Caki2 (cell line): ENCODE results near the gene PLA2G2E. TPM values are rescaled to one million over a fixed set of nuclear protein-coding genes. Genes with fewer than 3 reads are reported as not detected.
"Not testable (repeated sequence)": the region's sequence is repeated elsewhere in the genome, so short reads cannot be mapped to it uniquely, and the experiment has no call there.

ENCODE experiments used
- DNase-seq: peaks from one replicate; pipeline ENCODE4 v3.0.0-alpha.2; 2015; ENCODE audit warnings: low read depth
- in situ Hi-C: cut with HindIII; loops from 2 replicates; pipeline ENCODE4 v1.10.0; 2016; ENCODE audit warnings: low sequenced_read_pairs, low pct_unique_long_range_greater_than_20kb, mixed read lengths
- total RNA-seq: library from RNA; depleted of rRNA; stranded (reverse); fragments of >200 nt; shearing (Covaris generic); gene quantifications from 2 replicates; pipeline ENCODE4 v1.2.3, GENCODE V29; 2014; ENCODE audit warnings: low replicate concordance

The PLA2G2E gene
- total RNA-seq, 1 experiment from 2014 or later, result not detected

GRCh38 chr1:19938472-19938871, 15.1 kb upstream of the PLA2G2E start:
- DNase-seq, result no peak
- in situ Hi-C loops, result no loop called here

GRCh38 chr1:19936061-19936750, 12.8 kb upstream of the PLA2G2E start:
- no peak for DNase-seq
- in situ Hi-C loops, result no loop called here

- in situ Hi-C loops, result no loop called here
- no peak for DNase-seq
Observed at GRCh38 chr1:19934336-19934735, 10.9 kb upstream of the PLA2G2E start.

GRCh38 chr1:19932866-19933265, 9.4 kb upstream of the PLA2G2E start:
- in situ Hi-C loops, result no loop called here
- DNase-seq, result no peak

GRCh38 chr1:19927130-19927421, 3.7 kb upstream of the PLA2G2E start:
- in situ Hi-C loops, result not testable (repeated sequence)

GRCh38 chr1:19926296-19927129, 3.1 kb upstream of the PLA2G2E start:
- DNase-seq, result no peak

More at GRCh38 chr1:19927130-19927421, 3.7 kb upstream of the PLA2G2E start:
- DNase-seq, result not testable (repeated sequence)

GRCh38 chr1:19925342-19926070, 2.1 kb upstream of the PLA2G2E start:
- in situ Hi-C loops, result no loop called here
- DNase-seq, result no peak

More at GRCh38 chr1:19926296-19927129, 3.1 kb upstream of the PLA2G2E start:
- in situ Hi-C loops, result no loop called here

- in situ Hi-C loops, result no loop called here
Observed at GRCh38 chr1:19923953-19924346, 533 bp upstream of the PLA2G2E start.

GRCh38 chr1:19922015-19922688, 1.3 kb downstream of the PLA2G2E start:
- in situ Hi-C loops, result no loop called here
- no peak for DNase-seq

More at GRCh38 chr1:19923953-19924346, 533 bp upstream of the PLA2G2E start:
- DNase-seq, result no peak

GRCh38 chr1:19921310-19921709, 2.1 kb downstream of the PLA2G2E start:
- in situ Hi-C loops, result no loop called here
- no peak for DNase-seq

GRCh38 chr1:19920132-19920710, 3.2 kb downstream of the PLA2G2E start:
- in situ Hi-C loops, result no loop called here
- no peak for DNase-seq

GRCh38 chr1:19918057-19918456, 5.4 kb downstream of the PLA2G2E start:
- peak; percentile 51 for DNase-seq
- in situ Hi-C loops, result no loop called here

GRCh38 chr1:19910650-19911049, 12.8 kb downstream of the PLA2G2E start:
- no peak for DNase-seq
- in situ Hi-C loops, result no loop called here

GRCh38 chr1:19909971-19910370, 13.4 kb downstream of the PLA2G2E start:
- DNase-seq, result no peak
- in situ Hi-C loops, result no loop called here

- DNase-seq, result no peak
- in situ Hi-C loops, result no loop called here
Observed at GRCh38 chr1:19909392-19909791, 14.0 kb downstream of the PLA2G2E start.

- in situ Hi-C loops, result no loop called here
- DNase-seq, result no peak
Observed at GRCh38 chr1:19907456-19907855, 16.0 kb downstream of the PLA2G2E start.

- no peak for DNase-seq
- in situ Hi-C loops, result no loop called here
Observed at GRCh38 chr1:19903621-19904020, 19.8 kb downstream of the PLA2G2E start.

- in situ Hi-C loops, result no loop called here
- DNase-seq, result no peak
Observed at GRCh38 chr1:19901653-19902052, 21.8 kb downstream of the PLA2G2E start.
